Measurements from ENCODE around the gene IZUMO1. TPM values are rescaled to one million over a fixed set of nuclear protein-coding genes. Genes with fewer than 3 reads are reported as not detected.

The IZUMO1 gene
- total and polyA plus RNA-seq, 9 of the 15 experiments (the other 6 are each of a cell fraction or from before 2014, with no cell fraction given) = 0.14 to 2.1 (median 0.73) TPM

GRCh38 chr19:48746738-48747575, at the start of gene IZUMO1 (continued):
- TF ChIP-seq ZNF592 (IDR thresholded peaks at IDR 0.05) (peak; percentile 91), ZNF830 (CRISPR knock-in tag; IDR thresholded peaks at IDR 0.05) (no peak), SP2 (IDR thresholded peaks at IDR 0.05; ENCODE audit: extremely low read depth, low read depth, low read length, poor library complexity, severe bottlenecking) (peak; percentile 3), KDM2B (CRISPR knock-in tag; IDR thresholded peaks at IDR 0.05) (no peak), NR2C1 (IDR thresholded peaks at IDR 0.05) (0 out of 2 replicates have a peak, but pooled peaks have one; percentile 30), NR2C1 (tag; IDR thresholded peaks at IDR 0.05) (peak; percentile 69), ZNF143 (CRISPR knock-in tag; IDR thresholded peaks at IDR 0.05) (peak; percentile 98), FOXJ2 (tag; IDR thresholded peaks at IDR 0.05) (peak; percentile 56; the same call in 1 of the 2 replicates), MYBL2 (IDR thresholded peaks at IDR 0.05; ENCODE audit: low read depth) (no peak), MYBL2 (CRISPR knock-in tag; IDR thresholded peaks at IDR 0.05; ENCODE audit: borderline replicate concordance) (no peak), MNT (conservative IDR thresholded peaks at IDR 0.05) (peak; percentile 32 to 60; a peak in 3 of 4 replicates), ADNP (tag; IDR thresholded peaks at IDR 0.05) (no peak), FOXP1 (CRISPR knock-in tag; IDR thresholded peaks at IDR 0.05) (no peak), SREBF2 (CRISPR knock-in tag; IDR thresholded peaks at IDR 0.05) (no peak), ZNF75A (CRISPR knock-in tag; IDR thresholded peaks at IDR 0.05) (no peak; the same call in 1 of the 2 replicates), VEZF1 (CRISPR knock-in tag; IDR thresholded peaks at IDR 0.05) (peak; percentile 76), ETS2 (tag; IDR thresholded peaks at IDR 0.05; ENCODE audit: borderline replicate concordance, poor library complexity, severe bottlenecking) (no peak), HDAC2 (IDR thresholded peaks at IDR 0.05) (no peak), HMBOX1 (IDR thresholded peaks at IDR 0.05) (no peak), POLR2B (IDR thresholded peaks at IDR 0.05; ENCODE audit: low read depth, partially characterized antibody) (peak; percentile 38)
